HepG2 (cell line): ENCODE data around the gene FILIP1. TPM values are rescaled to one million over a fixed set of nuclear protein-coding genes. Genes with fewer than 3 reads are reported as not detected.

Source experiments
- FOXA1 ChIP-seq, 2 experiments: fragments of 450-650 bp in 1 of 2; sonication (generic) in 1 of 2; formaldehyde crosslinking in 1 of 2; IDR thresholded peaks; 2 replicates each; pipeline versions ENCODE4 v1.4.0 to v1.6.1; 2016 to 2020; ENCODE audit warnings: missing genetic modification reagents in 1 of 2
- HDAC2 ChIP-seq: sonication (generic); formaldehyde crosslinking; IDR thresholded peaks from 2 replicates; pipeline ENCODE4 v1.4.0; 2020; ENCODE audit warnings: missing genetic modification reagents
- KMT2B ChIP-seq: IDR thresholded peaks from 2 replicates; pipeline ENCODE4 v1.6.1; 2016; ENCODE audit warnings: missing genetic modification reagents, missing compliant biosample characterization
- NCOR1 ChIP-seq: fragments of 200-600 bp; sonication (generic); IDR thresholded peaks from 2 replicates; pipeline ENCODE4 v1.7.0; 2017; ENCODE audit warnings: antibody characterized with exemption, low read length, borderline replicate concordance
- ZBTB40 ChIP-seq, 2 experiments: fragments of 450-650 bp in 1 of 2; sonication (generic) in 1 of 2; formaldehyde crosslinking in 1 of 2; IDR thresholded peaks; 2 replicates each; pipeline versions ENCODE4 v1.6.1 to v1.8.0; 2016 to 2022; ENCODE audit warnings: antibody characterized with exemption in 1 of 2, mild to moderate bottlenecking in 1 of 2, missing genetic modification reagents in 1 of 2
- ZNF484 ChIP-seq: sonication (generic); formaldehyde crosslinking; IDR thresholded peaks from 2 replicates; pipeline ENCODE4 v1.5.1; 2020; ENCODE audit warnings: mild to moderate bottlenecking, low read depth, missing genetic modification reagents, borderline replicate concordance
- ZNF746 ChIP-seq: sonication (generic); formaldehyde crosslinking; IDR thresholded peaks from 2 replicates; pipeline ENCODE4 v1.8.0; 2022; ENCODE audit warnings: mild to moderate bottlenecking, missing genetic modification reagents
- polyA plus RNA-seq, 8 experiments: library from polyadenylated mRNA; depleted of rRNA in 3 of 8; stranded (reverse) in 7 of 8; unstranded in 1 of 8; fragments of >200 nt; fragmentation: Illumina TruSeq in 4 of 8; extraction: Trizol in 4 of 8; gene quantifications; 2 replicates each; pipeline versions ENCODE4 v1.2.1 to v1.2.3, GENCODE V29; 2011 to 2016; ENCODE audit warnings: low read depth in 4 of 8, missing spikeins in 1 of 8, mixed read lengths in 1 of 8; ENCODE audit not compliant: insufficient read depth in 1 of 8
- total RNA-seq, 5 experiments: library from RNA; depleted of rRNA; stranded (reverse); fragments of >200 nt; fragmentation: Illumina TruSeq; extraction: Trizol; gene quantifications; 2 replicates each; pipeline ENCODE4 v1.2.3, GENCODE V29; 2016; ENCODE audit warnings: low read depth in 1 of 5

The FILIP1 gene
- total and polyA plus RNA-seq, 2 of the 13 experiments (the other 11 are each of a cell fraction or from before 2014, with no cell fraction given): not detected

- TF ChIP-seq ZBTB40 (IDR thresholded peaks at IDR 0.05): no peak
- TF ChIP-seq ZBTB40 (CRISPR knock-in tag; IDR thresholded peaks at IDR 0.05): no peak
- TF ChIP-seq KMT2B (CRISPR knock-in tag): no peak
- TF ChIP-seq ZNF746 (CRISPR knock-in tag): no peak
- TF ChIP-seq HDAC2 (CRISPR knock-in tag): no peak
- TF ChIP-seq ZNF484 (CRISPR knock-in tag): no peak
- no peak for TF ChIP-seq FOXA1 (IDR thresholded peaks at IDR 0.05)
- no peak for TF ChIP-seq FOXA1 (CRISPR knock-in tag; IDR thresholded peaks at IDR 0.05)
- no peak for TF ChIP-seq NCOR1
These were observed 55.6 kb downstream of the FILIP1 start (continued) for GRCh38 chr6:75438013-75438431.
